Stomach (tissue), 4 donors: ENCODE results near the gene SEC14L2.

Experiments
- CTCF ChIP-seq, 7 experiments: fragments of 450-650 bp in 4 of 7; fragments of 200-600 bp in 3 of 7; sonication (generic) in 3 of 7; IDR thresholded peaks; one replicate each; pipeline ENCODE4 v1.5.1; 2016 to 2019; ENCODE audit warnings: antibody characterized with exemption in 7 of 7, control low read depth in 2 of 7, mild to moderate bottlenecking in 1 of 7
- POLR2A ChIP-seq, 4 donors: fragments of 450-650 bp; IDR thresholded peaks; one replicate each; pipeline ENCODE4 v1.6.1; 2016; ENCODE audit warnings: antibody characterized with exemption in 4 of 4, control low read depth in 2 of 4, mild to moderate bottlenecking in 1 of 4, moderate library complexity in 1 of 4
- POLR2AphosphoS5 ChIP-seq, 3 donors: sonication (generic); formaldehyde crosslinking; IDR thresholded peaks; one replicate each; pipeline ENCODE4 v1.6.1; 2016; ENCODE audit warnings: antibody characterized with exemption in 3 of 3

GRCh38 chr22:30441088-30441487 lies 44.3 kb downstream of the SEC14L2 start:
- TF ChIP-seq CTCF (IDR thresholded peaks at IDR 0.05) = no peak
- TF ChIP-seq POLR2AphosphoS5 (IDR thresholded peaks at IDR 0.05) = no peak
- TF ChIP-seq POLR2A (IDR thresholded peaks at IDR 0.05) = no peak
